TTC549 (cell line): Measurements from ENCODE around the gene FCGR2B.
"Not testable (repeated sequence)": the region's sequence is repeated elsewhere in the genome, so short reads cannot be mapped to it uniquely, and the experiment has no call there.

Experiments used
- FAIRE-seq: peaks from 2 replicates; lab custom pipeline; 2012; peaks lifted over from hg19 to GRCh38; lab: Jason Lieb, UNC

Gene FCGR2B

GRCh38 chr1:161647507-161648360 lies 15.2 kb upstream of the FCGR2B start:
- FAIRE-seq: peak; percentile 92

- FAIRE-seq: not testable (repeated sequence)
These were observed 9.4 kb upstream of the FCGR2B start for GRCh38 chr1:161653541-161653940.

- FAIRE-seq: not testable (repeated sequence)
These were observed 9.0 kb upstream of the FCGR2B start for GRCh38 chr1:161653971-161654370.

GRCh38 chr1:161658524-161658923 lies 4.4 kb upstream of the FCGR2B start:
- FAIRE-seq: not testable (repeated sequence)

GRCh38 chr1:161661660-161662311 lies 1.2 kb upstream of the FCGR2B start:
- FAIRE-seq: not testable (repeated sequence)

GRCh38 chr1:161663569-161663968 lies 626 bp downstream of the FCGR2B start:
- FAIRE-seq: not testable (repeated sequence)

- FAIRE-seq: not testable (repeated sequence)
These were observed 1.7 kb downstream of the FCGR2B start for GRCh38 chr1:161664689-161665088.

- FAIRE-seq: not testable (repeated sequence)
These were observed 8.4 kb downstream of the FCGR2B start for GRCh38 chr1:161671045-161672020.

- not testable (repeated sequence) for FAIRE-seq
These were observed 10.5 kb downstream of the FCGR2B start for GRCh38 chr1:161673437-161673836.

- not testable (repeated sequence) for FAIRE-seq
These were observed 11.5 kb downstream of the FCGR2B start for GRCh38 chr1:161674447-161674846.

- not testable (repeated sequence) for FAIRE-seq
These were observed 12.0 kb downstream of the FCGR2B start for GRCh38 chr1:161674908-161675307.

- FAIRE-seq: no peak
These were observed 13.5 kb downstream of the FCGR2B start for GRCh38 chr1:161676441-161676840.

GRCh38 chr1:161676958-161677689 lies 14.2 kb downstream of the FCGR2B start:
- no peak for FAIRE-seq

GRCh38 chr1:161678500-161678899 lies 15.6 kb downstream of the FCGR2B start:
- no peak for FAIRE-seq

- no peak for FAIRE-seq
These were observed 18.9 kb downstream of the FCGR2B start for GRCh38 chr1:161681879-161682278.

- FAIRE-seq: no peak
These were observed 26.0 kb downstream of the FCGR2B start for GRCh38 chr1:161688946-161689345.

- FAIRE-seq: no peak
These were observed 28.9 kb downstream of the FCGR2B start for GRCh38 chr1:161691846-161692245.

- not testable (repeated sequence) for FAIRE-seq
These were observed 30.2 kb downstream of the FCGR2B start for GRCh38 chr1:161693020-161693712.

- not testable (repeated sequence) for FAIRE-seq
These were observed 35.4 kb downstream of the FCGR2B start for GRCh38 chr1:161698302-161698701.

- FAIRE-seq: no peak
These were observed 39.3 kb downstream of the FCGR2B start for GRCh38 chr1:161702250-161702649.

- FAIRE-seq: no peak
These were observed 42.6 kb downstream of the FCGR2B start for GRCh38 chr1:161705537-161705936.
